Karpas-422 (cell line): Measurements from ENCODE around the gene STXBP6. TPM values are rescaled to one million over a fixed set of nuclear protein-coding genes. Genes with fewer than 3 reads are reported as not detected.
"Not testable (repeated sequence)": the region's sequence is repeated elsewhere in the genome, so short reads cannot be mapped to it uniquely, and the experiment has no call there.

Experiments
- DNase-seq: peaks from one replicate; pipeline ENCODE4 v3.0.0-alpha.2; 2015
- H2AFZ ChIP-seq: fragments of 200-600 bp; sonication (generic); 2 replicates; pipeline ENCODE4 v1.6.1; 2014; ENCODE audit warnings: antibody characterized with exemption, low read length, mixed read lengths
- H3K27ac ChIP-seq: fragments of 200-600 bp; sonication (generic); 2 replicates; pipeline ENCODE4 v1.5.1; 2014; ENCODE audit warnings: mild to moderate bottlenecking, low read length, moderate library complexity
- H3K27me3 ChIP-seq: fragments of 200-600 bp; sonication (generic); 2 replicates; pipeline ENCODE4 v1.6.1; 2014; ENCODE audit warnings: low read length, mixed read lengths
- H3K36me3 ChIP-seq: fragments of 200-600 bp; sonication (generic); 2 replicates; pipeline ENCODE4 v1.6.1; 2014; ENCODE audit warnings: low read length, mixed read lengths; ENCODE audit not compliant: insufficient read depth
- H3K4me1 ChIP-seq: fragments of 200-600 bp; sonication (generic); 2 replicates; pipeline ENCODE4 v1.6.1; 2014; ENCODE audit warnings: mild to moderate bottlenecking, low read length, mixed read lengths
- H3K4me2 ChIP-seq: fragments of 200-600 bp; sonication (generic); 2 replicates; pipeline ENCODE4 v1.6.1; 2014; ENCODE audit warnings: low read length, low read depth, mild to moderate bottlenecking; ENCODE audit not compliant: poor library complexity, severe bottlenecking
- H3K4me3 ChIP-seq: fragments of 200-600 bp; sonication (generic); 2 replicates; pipeline ENCODE4 v1.5.1; 2014; ENCODE audit warnings: mild to moderate bottlenecking, antibody characterized with exemption, low read length, mixed read lengths
- H3K79me2 ChIP-seq: fragments of 200-600 bp; sonication (generic); 2 replicates; pipeline ENCODE4 v1.6.1; 2014; ENCODE audit warnings: mild to moderate bottlenecking, low read length, mixed read lengths
- H3K9ac ChIP-seq: fragments of 200-600 bp; sonication (generic); 2 replicates; pipeline ENCODE4 v1.6.0; 2014; ENCODE audit warnings: low read length
- H3K9me2 ChIP-seq: fragments of 200-600 bp; sonication (generic), shearing (Covaris generic); replicated peaks from 2 replicates; pipeline ENCODE4 v1.6.0; 2014; ENCODE audit warnings: mild to moderate bottlenecking, low read length, moderate library complexity; ENCODE audit not compliant: insufficient read depth
- H3K9me3 ChIP-seq: fragments of 300-700, 200-600 bp; sonication (generic); 2 replicates; pipeline ENCODE4 v1.6.1; 2014; ENCODE audit warnings: low read length, mixed read lengths
- H4K20me1 ChIP-seq: fragments of 200-600 bp; sonication (generic); 2 replicates; pipeline ENCODE4 v1.6.1; 2014; ENCODE audit warnings: mild to moderate bottlenecking, antibody characterized with exemption, low read length, low read depth; ENCODE audit not compliant: insufficient read depth
- total RNA-seq: library from RNA; depleted of rRNA; stranded (reverse); fragments of >200 nt; shearing (Covaris generic); gene quantifications from 2 replicates; pipeline ENCODE4 v1.2.3, GENCODE V29; 2014; ENCODE audit warnings: low replicate concordance

Gene STXBP6
- total RNA-seq, 1 experiment from 2014 or later, result 1.3 TPM

- Histone ChIP-seq H4K20me1 (no peaks in the 10 kb centered on the region), H3K9me2 (no peaks in the 10 kb centered on the region), H3K9me3 (peaks cover 3% of the 10 kb centered on the region; the same call in 1 of the 2 replicates), H3K9ac (no peak overlapping the region), H3K4me2 (no peak overlapping the region), H2AFZ (no peak overlapping the region), H3K4me1 (no peaks in the 10 kb centered on the region), H3K36me3 (no peaks in the 10 kb centered on the region), H3K27ac (no peak overlapping the region), H3K27me3 (no peaks in the 10 kb centered on the region), H3K4me3 (no peak overlapping the region), H3K79me2 (no peaks in the 10 kb centered on the region)
- no peak for DNase-seq
Measured at GRCh38 chr14:24972844-24973243, 77.1 kb downstream of the STXBP6 start.

GRCh38 chr14:24971255-24971654 is 78.7 kb downstream of the STXBP6 start:
- Histone ChIP-seq H3K9me3 (peaks cover 3% of the 10 kb centered on the region; the same call in 1 of the 2 replicates), H3K79me2 (no peaks in the 10 kb centered on the region), H3K4me3 (no peak overlapping the region), H2AFZ (no peak overlapping the region), H3K4me2 (no peak overlapping the region), H3K27ac (no peak overlapping the region), H3K9ac (no peak overlapping the region), H3K36me3 (no peaks in the 10 kb centered on the region), H3K27me3 (no peaks in the 10 kb centered on the region), H3K9me2 (no peaks in the 10 kb centered on the region), H3K4me1 (no peaks in the 10 kb centered on the region), H4K20me1 (no peaks in the 10 kb centered on the region)
- no peak for DNase-seq

GRCh38 chr14:24966579-24966964 is 83.4 kb downstream of the STXBP6 start:
- Histone ChIP-seq H4K20me1 (no peaks in the 10 kb centered on the region), H3K4me1 (no peaks in the 10 kb centered on the region), H3K36me3 (no peaks in the 10 kb centered on the region)

GRCh38 chr14:24965934-24966578 is 83.9 kb downstream of the STXBP6 start:
- H3K4me3 ChIP-seq, result no peak overlapping the region
- DNase-seq, result no peak
- H3K79me2 ChIP-seq, result no peaks in the 10 kb centered on the region
- H3K4me2 ChIP-seq, result no peak overlapping the region
- no peak overlapping the region for H3K27ac ChIP-seq
- H3K9ac ChIP-seq, result no peak overlapping the region
- H2AFZ ChIP-seq, result no peak overlapping the region
- H4K20me1 ChIP-seq, result no peaks in the 10 kb centered on the region
- no peaks in the 10 kb centered on the region for H3K4me1 ChIP-seq
- H3K9me2 ChIP-seq, result no peaks in the 10 kb centered on the region
- no peaks in the 10 kb centered on the region for H3K36me3 ChIP-seq
- no peaks in the 10 kb centered on the region for H3K27me3 ChIP-seq
- H3K9me3 ChIP-seq, result peaks cover 4% of the 10 kb centered on the region

More at GRCh38 chr14:24966579-24966964, 83.4 kb downstream of the STXBP6 start:
- Histone ChIP-seq H3K27me3 (no peaks in the 10 kb centered on the region), H3K27ac (no peak overlapping the region), H3K4me3 (no peak overlapping the region), H3K9me3 (peaks cover 4% of the 10 kb centered on the region), H3K9me2 (no peaks in the 10 kb centered on the region), H3K9ac (no peak overlapping the region), H3K4me2 (no peak overlapping the region), H2AFZ (no peak overlapping the region), H3K79me2 (no peaks in the 10 kb centered on the region)
- no peak for DNase-seq

- Histone ChIP-seq H3K36me3 (no peaks in the 10 kb centered on the region), H3K4me1 (no peaks in the 10 kb centered on the region), H3K4me2 (no peak overlapping the region), H2AFZ (no peak overlapping the region), H3K27me3 (no peaks in the 10 kb centered on the region), H3K9me3 (peaks cover 4% of the 10 kb centered on the region), H3K79me2 (no peaks in the 10 kb centered on the region), H4K20me1 (no peaks in the 10 kb centered on the region), H3K9me2 (no peaks in the 10 kb centered on the region), H3K9ac (no peak overlapping the region), H3K4me3 (no peak overlapping the region), H3K27ac (no peak overlapping the region)
- no peak for DNase-seq
Measured at GRCh38 chr14:24965578-24965933, 84.4 kb downstream of the STXBP6 start.

- no peaks in the 10 kb centered on the region for H3K4me1 ChIP-seq
- H3K4me2 ChIP-seq, result no peak overlapping the region
- H3K36me3 ChIP-seq, result no peaks in the 10 kb centered on the region
- H3K9ac ChIP-seq, result no peak overlapping the region
- H3K27me3 ChIP-seq, result no peaks in the 10 kb centered on the region
- H2AFZ ChIP-seq, result no peak overlapping the region
- H4K20me1 ChIP-seq, result no peaks in the 10 kb centered on the region
- no peak for DNase-seq
- no peak overlapping the region for H3K27ac ChIP-seq
- peaks cover 8% of the 10 kb centered on the region for H3K9me3 ChIP-seq
- H3K4me3 ChIP-seq, result no peak overlapping the region
- no peaks in the 10 kb centered on the region for H3K79me2 ChIP-seq
- no peaks in the 10 kb centered on the region for H3K9me2 ChIP-seq
Measured at GRCh38 chr14:24964591-24964990, 85.4 kb downstream of the STXBP6 start.

- Histone ChIP-seq H3K9me3 (peaks cover 9% of the 10 kb centered on the region), H3K9ac (no peak overlapping the region), H3K36me3 (no peaks in the 10 kb centered on the region), H3K27ac (no peak overlapping the region), H3K79me2 (no peaks in the 10 kb centered on the region), H3K4me1 (no peaks in the 10 kb centered on the region), H3K4me3 (no peak overlapping the region), H4K20me1 (no peaks in the 10 kb centered on the region), H2AFZ (no peak overlapping the region), H3K4me2 (no peak overlapping the region), H3K9me2 (no peaks in the 10 kb centered on the region), H3K27me3 (no peaks in the 10 kb centered on the region)
- no peak for DNase-seq
Measured at GRCh38 chr14:24964048-24964447, 85.9 kb downstream of the STXBP6 start.

- H2AFZ ChIP-seq, H3K9me2 ChIP-seq, H3K27me3 ChIP-seq, H3K4me1 ChIP-seq, H3K79me2 ChIP-seq, H3K36me3 ChIP-seq, H4K20me1 ChIP-seq, DNase-seq, H3K27ac ChIP-seq, H3K4me3 ChIP-seq, H3K4me2 ChIP-seq, H3K9ac ChIP-seq: not testable (repeated sequence)
- H3K9me3 ChIP-seq, result peaks cover 18% of the 10 kb centered on the region
Measured at GRCh38 chr14:24962118-24962517, 87.8 kb downstream of the STXBP6 start.
